Skin epidermis (tissue), 12 donors: ENCODE data around the gene TNP2.
"Not testable (repeated sequence)": the region's sequence is repeated elsewhere in the genome, so short reads cannot be mapped to it uniquely, and the experiment has no call there.

Experiments used
- H3K27ac ChIP-seq, 21 experiments: fragments of 200-600 bp; sonication (generic) in 11 of 21; one replicate each; pipeline ENCODE4 v1.5.0; 2020; ENCODE audit warnings: mild to moderate bottlenecking in 3 of 21, inconsistent platforms in 2 of 21, moderate library complexity in 2 of 21
- H3K4me3 ChIP-seq, 7 experiments: fragments of 200-600 bp; sonication (generic) in 2 of 7; one replicate each; pipeline ENCODE4 v1.5.0; 2020; ENCODE audit warnings: inconsistent platforms in 2 of 7, mild to moderate bottlenecking in 2 of 7, moderate library complexity in 1 of 7

TNP2 gene

DNA sequence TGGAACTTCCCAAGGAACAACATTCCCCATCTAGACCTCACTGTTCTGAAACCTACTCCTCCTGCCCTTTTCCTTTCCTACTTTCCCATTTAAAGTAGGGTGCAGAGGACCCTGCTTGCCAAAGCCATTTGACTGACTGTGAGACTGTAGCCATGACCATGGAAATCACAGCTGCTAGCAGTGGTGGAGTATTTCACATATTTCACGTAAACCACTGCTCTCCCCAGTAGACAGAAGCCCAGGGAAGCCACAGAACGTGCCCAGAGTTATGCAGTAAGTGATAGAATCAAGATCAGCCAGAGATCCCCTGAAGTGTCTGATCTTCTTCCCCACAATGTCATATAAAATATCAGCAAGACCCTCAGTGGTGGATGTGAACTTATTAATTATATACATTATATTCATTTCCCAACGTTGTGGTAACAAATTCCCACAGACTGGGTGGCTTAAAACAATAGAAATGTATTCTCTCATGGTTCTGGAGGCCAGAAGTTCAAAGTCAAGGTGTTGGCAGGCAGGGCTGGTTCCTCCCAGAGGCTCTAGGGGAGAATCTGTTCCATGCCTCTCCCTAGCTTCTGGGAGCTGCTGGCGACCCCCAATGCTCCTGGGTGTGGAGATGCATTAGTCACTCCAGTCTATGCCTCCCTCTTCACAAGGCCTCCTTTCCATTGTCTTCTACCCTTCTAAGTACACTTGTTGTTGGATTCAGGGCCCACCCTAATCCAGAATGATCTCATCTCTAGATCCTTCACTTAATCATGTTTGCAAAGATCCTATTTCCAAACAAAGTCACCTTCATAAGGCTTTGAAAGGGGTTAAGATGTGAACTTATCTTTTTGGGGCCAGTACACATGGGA lies 32.7 kb upstream of the TNP2 start:
- Histone ChIP-seq H3K4me3 (no peak overlapping the region), H3K27ac (peak overlapping the region in 1 of 21 experiments; percentile 73)

DNA sequence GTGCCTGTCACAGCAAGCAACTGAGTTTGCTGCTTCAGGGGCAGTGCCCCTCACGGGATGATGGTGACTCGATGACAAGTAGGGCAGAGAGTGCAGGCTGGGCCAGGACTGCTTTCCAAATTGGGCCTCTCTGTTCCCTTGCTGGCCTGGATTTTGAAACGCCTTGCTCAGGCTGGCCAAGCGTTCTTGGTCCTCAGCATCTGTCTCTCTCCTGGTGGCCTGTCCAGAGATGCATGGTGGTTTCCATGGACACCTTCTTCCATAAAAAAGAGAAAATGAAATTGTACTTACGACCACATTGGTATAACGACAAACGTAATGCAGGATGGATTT lies 31.4 kb upstream of the TNP2 start:
- H3K4me3 ChIP-seq: no peak overlapping the region
- peak overlapping the region in 1 of 21 experiments; percentile 73 for H3K27ac ChIP-seq

DNA sequence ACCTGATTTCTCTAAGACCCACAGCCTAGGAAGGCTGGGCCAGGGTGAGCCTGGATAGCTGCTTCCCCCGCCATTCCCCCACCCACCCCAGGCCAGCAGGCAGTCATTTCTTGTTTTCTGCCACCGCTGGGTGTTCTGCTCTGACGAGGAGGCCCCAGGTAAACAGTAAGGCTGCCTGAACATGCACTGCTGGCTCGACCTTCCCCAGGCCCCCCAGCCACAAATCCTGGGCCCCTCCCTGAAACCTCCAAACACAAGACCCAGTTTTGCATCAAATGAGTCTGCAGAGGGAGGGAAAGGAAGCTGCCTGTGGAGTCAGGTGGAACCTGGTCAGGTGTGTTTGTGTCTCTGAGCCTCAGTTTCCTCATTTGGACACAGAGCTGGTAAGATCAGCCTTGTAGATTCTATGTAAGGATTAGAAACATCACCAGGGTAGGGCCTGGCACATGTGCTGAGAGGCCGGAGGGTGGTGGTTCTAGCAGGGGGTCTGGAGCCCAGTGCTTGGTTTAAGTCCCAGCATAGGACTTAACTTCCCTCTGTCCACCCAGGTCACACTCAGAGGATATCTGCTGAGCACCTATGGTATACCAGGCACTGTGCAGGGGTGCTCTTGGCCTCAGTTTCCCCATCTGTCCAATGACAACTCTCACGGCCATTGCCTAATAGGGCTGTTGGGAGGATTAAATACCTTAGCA lies 30.9 kb upstream of the TNP2 start:
- peak overlapping the region in 1 of 21 experiments; percentile 73 for H3K27ac ChIP-seq
- no peak overlapping the region for H3K4me3 ChIP-seq

DNA sequence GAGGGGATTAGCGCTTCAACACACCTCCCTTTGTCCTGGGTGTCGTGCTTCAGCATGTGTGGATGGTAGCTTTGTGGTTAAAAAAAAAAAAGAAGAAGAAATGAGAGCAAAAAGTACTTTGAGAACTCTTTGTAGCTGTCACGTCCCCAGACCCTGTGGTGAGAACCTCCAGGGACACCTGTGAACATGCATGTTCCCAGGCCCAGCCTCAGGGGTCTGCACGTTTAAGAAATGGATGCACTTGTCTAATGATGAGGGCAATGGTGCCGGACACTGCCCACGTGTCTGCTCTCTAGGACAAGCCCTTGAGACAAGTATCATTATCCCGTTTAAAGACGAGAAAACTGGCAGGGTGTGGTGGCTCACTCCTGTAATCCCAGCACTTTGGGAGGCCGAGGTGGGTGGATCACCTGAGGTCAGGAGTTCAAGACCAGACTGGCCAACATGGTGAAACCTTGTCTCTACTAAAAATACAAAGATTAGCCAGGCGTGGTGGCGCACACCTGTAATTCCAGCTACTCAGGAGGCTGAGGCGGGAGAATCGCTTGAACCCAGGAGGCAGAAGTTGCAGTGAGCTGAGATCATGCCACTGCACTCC lies 29.9 kb upstream of the TNP2 start:
- not testable (repeated sequence) for H3K4me3 ChIP-seq
- peak overlapping the region in 1 of 21 experiments; percentile 73 for H3K27ac ChIP-seq

DNA sequence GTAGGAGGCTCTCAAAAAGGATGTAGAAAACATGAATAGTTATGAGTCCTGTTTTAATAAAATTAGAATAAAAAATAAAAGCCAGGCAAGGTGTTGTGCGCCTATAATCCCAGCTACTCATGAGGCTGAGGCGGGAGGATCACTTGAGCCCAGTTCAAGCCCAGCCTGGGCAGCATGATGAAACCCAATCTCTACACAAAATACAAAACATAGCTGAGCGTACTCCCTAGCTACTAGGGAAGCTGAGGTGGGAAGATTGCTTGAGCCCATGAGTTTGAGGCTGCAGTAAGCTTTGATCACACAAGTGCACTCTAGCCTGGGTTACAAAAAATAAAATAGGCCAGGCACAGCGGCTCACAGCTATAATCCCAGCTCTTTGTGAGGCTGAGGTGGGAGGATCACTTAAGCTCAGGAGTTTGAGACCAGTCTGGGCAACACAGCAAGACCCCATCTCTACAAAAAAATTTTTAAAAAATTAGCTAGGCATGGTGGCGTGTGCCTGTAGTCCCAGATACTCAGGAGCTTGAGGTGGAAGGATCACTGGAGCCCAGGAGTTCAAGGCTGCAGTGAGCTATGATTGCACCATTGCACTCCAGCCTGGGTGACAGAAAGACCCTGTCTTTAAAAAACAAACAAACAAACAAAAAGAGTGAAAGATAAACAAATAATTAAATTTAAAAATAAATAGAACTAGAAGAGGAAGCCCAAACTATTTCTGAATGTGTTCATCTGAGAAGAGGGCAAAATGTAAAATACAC lies 29.2 kb upstream of the TNP2 start:
- Histone ChIP-seq H3K4me3 (no peak overlapping the region), H3K27ac (peak overlapping the region in 5 of 21 experiments; percentile 18 to 82 (median 35))

DNA sequence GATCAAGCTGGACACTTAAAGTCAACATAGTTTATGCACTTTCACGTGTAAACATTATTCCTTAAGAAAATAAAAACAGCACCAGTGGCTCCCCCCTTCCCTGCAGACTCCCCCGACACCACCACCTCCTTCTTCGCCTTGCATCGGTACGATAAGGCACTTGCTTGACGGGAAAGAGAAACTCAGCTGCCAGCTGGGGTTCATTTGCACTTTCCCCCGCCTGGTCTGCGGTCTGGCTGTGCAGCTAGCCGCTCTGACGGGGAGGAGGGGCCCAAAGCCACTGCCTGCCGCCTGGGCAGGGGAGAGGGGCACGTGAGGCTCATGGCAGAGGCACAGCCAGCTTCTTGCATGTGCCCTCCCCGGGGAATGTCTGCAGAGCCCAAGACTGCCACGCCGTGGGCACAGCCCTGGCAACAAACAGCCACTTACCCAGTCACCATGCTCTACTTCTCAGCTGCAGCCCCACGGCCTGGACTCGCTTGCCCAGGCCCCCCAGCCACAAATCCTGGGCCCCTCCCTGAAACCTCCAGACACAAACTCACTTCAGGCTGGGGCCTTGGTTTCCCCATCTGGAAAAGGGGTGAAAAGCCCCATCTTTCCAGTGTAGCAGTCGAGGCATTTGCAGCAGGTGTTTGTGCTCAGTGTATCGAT lies 28.5 kb upstream of the TNP2 start:
- peak overlapping the region in 1 of 7 experiments; percentile 22 for H3K4me3 ChIP-seq
- H3K27ac ChIP-seq: peak overlapping the region in 11 of 21 experiments; percentile 11 to 82 (median 35)

DNA sequence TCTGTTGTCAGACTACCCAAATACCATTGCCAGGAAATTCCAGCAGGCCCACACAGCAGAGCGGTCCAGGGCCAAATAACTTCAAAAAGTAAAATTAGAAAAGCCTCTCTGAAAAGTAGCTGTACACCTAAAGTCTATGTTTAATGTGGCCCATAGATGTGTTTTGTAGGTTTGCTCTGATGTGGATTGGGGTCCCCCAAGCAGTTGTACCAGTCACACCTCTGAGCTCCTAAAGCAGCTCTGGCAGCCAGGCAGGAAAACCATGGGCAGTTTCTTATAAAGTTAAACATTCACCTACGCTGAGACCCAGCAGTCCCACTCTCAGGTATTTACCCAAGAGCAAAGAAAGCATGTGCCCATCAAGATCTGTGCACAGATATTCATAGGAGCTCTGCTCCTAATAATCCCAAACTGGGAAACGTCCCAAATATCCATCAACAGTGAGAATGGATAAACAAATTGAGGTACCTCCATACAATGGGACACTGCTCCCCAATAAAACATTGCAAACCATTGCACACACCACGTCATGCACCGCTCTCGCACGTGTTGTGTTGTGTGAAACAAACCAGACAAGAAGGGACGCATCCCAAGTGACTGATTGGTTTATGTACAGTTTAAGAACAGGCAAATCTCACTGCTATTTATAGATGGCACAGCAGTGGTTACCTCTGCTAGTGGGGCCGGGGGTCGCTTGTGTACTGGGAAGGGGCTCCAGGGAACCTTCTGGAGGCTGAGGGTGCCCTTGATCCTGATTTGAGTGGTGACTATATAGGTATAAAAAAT lies 27.8 kb upstream of the TNP2 start:
- Histone ChIP-seq H3K27ac (peak overlapping the region in 9 of 21 experiments; percentile 11 to 82 (median 35)), H3K4me3 (peak overlapping the region in 1 of 7 experiments; percentile 22)

DNA sequence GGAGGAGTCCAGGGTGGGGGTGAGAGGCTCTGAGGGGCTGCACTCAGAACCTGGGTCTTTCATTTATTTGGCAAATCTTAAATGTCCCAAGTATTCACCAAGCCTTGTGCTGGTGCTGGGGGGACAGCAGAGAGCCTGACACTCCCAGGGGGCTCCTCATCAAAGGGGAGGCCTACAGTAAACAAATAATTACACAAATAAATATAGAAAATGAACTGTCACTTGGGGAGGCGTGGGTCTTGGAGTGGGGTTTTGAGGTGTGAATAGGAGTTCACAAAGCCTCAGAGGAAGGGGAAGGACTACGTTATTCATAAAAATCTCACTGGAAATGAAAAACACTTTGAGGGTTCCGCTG lies 27.2 kb upstream of the TNP2 start:
- Histone ChIP-seq H3K27ac (peak overlapping the region in 1 of 21 experiments; percentile 82), H3K4me3 (no peak overlapping the region)

DNA sequence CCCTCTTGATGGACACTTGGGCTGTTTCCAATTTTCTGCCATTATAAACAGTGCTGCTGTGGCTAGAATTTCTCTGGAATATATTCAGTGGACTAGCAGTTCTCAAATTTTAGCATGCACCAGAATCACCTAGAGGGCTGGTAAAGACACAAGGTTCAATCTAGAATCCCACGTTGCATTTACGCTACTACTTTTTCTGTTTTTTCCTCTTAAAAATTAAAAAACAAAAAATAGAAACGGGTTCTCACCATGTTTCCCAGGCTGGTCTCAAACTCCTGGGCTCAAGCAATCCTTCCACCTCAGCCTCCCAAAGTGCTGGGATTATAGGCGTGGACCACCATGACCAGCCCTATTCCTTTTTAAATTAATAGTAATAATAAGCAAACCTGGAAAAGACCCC lies 26.5 kb upstream of the TNP2 start:
- Histone ChIP-seq H3K4me3 (no peak overlapping the region), H3K27ac (peak overlapping the region in 1 of 21 experiments; percentile 82)

DNA sequence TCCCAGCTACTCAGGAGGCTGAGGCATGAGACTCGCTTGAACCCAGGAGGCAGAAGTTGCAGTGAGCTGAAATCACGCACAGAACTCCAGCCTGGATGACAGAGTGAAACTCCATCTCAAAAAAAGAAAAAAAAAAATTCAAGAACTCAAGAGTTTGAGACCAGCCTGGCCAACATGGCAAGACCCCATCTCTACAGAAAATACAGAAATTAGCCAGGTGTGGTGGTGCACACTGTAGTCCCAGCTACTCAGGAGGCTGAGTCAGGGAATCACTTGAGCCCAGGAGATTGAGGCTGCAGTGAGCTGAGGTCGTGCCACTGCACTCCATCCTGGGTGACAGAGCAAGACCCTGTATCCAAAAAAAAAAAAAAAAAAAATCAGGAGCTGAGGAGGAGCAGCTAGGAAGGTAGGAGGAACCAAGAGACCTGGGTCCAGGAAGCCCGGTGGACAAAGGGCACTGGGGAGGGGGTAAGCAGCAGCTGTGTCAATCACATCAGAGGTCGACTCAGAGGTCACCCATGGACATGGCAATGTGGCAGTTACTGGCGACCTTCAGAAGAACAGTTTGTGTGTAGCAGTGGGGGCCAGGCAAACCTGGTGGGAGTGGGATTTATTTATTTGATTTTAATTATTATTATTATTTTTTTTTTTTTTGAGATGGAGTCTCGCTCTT lies 23.1 kb upstream of the TNP2 start:
- H3K27ac ChIP-seq: no peak overlapping the region

DNA sequence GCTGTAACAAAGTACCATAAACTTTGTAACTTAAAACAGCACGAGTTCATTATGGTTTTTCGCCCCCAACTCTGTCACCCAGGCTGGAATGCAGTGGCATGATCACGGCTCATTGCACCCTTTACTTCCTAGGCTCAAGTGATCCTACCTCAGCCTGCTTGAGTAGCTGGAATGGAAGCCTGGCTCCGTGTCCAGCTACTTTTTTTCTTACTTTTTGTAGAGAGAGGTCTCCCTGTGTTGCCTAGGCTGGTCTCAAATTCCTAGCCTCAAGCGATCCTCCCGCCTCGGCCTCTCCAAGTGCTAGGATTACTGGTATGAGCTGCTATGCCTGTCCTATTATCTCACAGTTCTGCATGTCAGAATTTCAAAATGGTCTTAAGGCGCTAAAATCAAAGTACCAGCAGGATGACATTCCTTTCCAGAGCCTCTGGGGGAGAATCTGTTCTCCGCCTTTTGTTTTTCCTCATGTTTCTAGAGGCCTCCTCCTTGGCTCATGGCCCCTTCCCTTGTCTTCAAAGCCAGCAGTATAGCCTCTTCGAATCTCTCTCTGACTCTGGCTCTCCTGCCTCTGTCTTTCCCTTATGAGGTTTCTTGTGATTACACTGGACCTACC lies 22.1 kb upstream of the TNP2 start:
- H3K4me3 ChIP-seq: no peak overlapping the region

More for the DNA sequence above, 23.1 kb upstream of the TNP2 start:
- no peak overlapping the region for H3K4me3 ChIP-seq

DNA sequence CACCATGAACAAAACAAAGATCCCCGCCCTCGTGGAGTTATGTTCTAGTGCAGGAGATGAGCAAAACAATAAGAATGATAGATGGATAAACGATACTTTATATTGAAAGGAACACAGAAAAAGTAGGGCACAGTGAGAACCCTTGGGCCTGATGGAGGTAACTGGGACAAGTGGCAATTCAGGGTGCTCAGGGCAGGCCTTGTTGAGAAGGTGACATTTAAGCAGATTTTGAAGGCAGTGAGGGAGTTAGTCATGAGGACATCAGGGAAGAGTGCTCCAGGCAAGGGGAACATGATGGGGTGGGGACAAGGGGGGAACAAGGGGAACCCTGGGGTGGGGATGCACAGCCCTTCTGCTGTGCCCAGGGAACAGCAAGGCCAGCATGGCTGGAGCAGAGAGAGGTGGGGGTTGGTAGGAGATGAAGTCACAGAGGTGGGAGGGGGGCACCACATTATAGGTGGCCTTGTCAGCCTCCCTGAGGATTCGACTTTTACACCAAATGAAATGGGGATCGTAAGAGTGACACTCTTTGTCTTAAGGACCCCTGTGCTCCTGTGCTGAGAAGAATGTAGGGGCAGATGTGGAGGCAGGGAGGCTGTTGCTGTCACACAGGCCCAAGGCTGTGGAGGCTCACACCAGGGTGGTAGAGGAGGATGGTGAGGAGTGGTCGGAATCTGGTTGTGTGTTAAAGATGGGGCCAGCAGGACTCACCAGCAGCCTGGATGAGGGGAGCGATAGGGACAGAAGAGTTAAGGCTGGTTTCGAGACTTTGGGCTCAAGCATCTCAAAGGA lies 21.2 kb upstream of the TNP2 start:
- no peak overlapping the region for H3K27ac ChIP-seq
- no peak overlapping the region for H3K4me3 ChIP-seq

More for the DNA sequence above, 22.1 kb upstream of the TNP2 start:
- no peak overlapping the region for H3K27ac ChIP-seq

DNA sequence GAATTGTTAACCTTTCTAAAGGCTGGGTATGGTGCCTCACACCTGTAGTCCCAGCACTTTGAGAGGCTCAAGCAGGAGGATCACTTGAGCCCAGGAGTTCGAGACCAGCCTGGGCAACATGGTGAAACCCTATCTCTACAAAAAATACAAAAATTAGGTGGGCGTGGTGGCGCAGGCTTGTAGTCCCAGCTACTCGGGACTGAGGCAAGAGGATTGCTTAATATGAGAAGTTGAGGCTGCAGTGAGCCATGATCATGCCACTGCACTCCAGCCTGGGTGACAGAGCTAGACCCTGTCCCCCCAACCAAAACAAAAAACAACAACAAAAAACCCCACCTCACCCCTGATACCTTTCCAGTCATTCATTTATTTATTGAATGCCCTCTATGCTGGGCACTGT lies 20.6 kb upstream of the TNP2 start:
- H3K27ac ChIP-seq, H3K4me3 ChIP-seq: not testable (repeated sequence)

DNA sequence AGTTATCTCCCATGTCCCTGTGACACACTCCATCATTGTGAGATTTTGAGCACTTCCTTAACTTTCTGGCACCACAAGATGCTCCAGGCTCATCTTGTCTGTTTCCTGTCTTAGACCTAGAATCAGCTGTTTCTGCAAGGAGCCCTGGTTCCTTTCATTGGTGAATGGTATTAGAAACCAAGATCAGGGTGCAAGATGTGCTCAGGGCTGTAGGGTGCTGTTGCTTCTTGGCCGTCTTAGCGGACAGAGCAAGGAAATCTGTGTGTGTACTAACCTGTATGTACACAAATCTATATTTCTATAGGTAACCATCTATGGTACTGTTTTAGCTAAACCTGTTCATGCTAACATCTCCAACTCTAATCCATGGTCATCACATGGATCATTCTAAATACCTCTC lies 20.1 kb upstream of the TNP2 start:
- Histone ChIP-seq H3K27ac (no peak overlapping the region), H3K4me3 (no peak overlapping the region)

DNA sequence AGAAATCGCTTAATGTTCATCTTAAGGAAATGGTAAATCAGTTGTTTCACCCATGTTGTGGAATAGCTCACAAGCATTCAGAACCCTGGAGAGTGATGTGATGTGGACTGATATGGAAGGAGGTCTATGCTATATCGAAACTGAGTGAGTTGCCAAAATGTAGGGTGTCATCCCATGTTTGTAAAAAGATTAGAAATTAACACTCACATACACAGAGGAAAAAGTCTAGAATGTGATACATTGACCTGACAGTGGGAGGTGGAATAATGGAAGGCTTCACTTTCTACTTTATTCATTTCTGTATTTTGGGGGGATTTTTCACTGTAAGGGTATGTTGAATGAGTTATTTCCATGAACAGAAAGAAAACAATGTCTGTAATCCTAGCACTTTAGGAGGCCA lies 16.7 kb upstream of the TNP2 start:
- Histone ChIP-seq H3K27ac (no peak overlapping the region), H3K4me3 (no peak overlapping the region)

DNA sequence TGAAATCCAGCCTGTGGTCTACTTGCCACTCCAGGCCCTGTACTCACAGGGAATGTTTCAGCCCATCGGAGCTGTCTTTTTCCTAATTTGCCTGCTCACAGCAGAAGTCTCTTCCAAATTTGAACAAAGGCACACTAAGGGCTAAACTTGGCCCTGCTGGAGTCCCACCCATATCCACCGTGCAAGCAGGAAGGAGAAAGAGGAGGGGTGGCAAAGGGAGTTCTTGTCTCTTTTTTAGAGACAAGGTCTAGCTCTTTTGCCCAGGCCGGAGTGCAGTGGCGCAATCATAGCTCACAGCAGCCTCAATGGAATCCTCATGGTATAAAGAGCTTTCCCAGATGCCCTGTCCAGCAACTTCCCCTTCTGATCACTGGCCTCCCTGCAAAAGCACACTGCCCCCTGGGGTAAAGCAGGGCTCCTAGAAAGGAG lies 14.7 kb upstream of the TNP2 start:
- no peak overlapping the region for H3K4me3 ChIP-seq

More for the DNA sequence above, 14.7 kb upstream of the TNP2 start:
- H3K27ac ChIP-seq: no peak overlapping the region
